GM20000 (cell line): ENCODE measurements around the gene RNF31.

Source experiments
- DNase-seq: peaks from one replicate; pipeline ENCODE4 v3.0.0; 2012; ENCODE audit warnings: low spot score
- TF ChIP-seq, protein P1 (sequence below): IDR thresholded peaks from 2 replicates; pipeline ENCODE4 v1.5.1; 2012; ENCODE audit warnings: mild to moderate bottlenecking, control low read depth; ENCODE audit errors: extremely low read depth, missing control alignments

The RNF31 gene

DNA sequence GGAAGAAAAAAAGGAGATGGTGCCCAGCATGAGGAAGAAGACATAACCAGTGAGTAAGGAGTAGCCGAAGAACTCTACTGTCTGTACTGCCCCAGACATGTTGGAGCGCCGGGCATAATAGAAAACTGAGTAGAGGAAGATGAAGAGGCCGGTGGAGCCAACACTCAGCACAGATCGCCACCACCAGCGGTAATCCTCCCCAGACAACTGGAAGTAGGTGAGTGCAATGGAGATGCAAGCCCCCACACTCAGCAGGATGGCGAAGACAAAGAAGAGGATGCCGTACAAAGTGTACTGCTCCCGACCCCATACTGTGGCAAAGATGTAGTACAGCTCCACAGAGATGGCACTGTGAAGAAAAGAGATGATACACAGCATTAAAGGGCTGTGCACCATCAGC is 42.2 kb downstream of the RNF31 start:
- TF ChIP-seq, protein P1, sequence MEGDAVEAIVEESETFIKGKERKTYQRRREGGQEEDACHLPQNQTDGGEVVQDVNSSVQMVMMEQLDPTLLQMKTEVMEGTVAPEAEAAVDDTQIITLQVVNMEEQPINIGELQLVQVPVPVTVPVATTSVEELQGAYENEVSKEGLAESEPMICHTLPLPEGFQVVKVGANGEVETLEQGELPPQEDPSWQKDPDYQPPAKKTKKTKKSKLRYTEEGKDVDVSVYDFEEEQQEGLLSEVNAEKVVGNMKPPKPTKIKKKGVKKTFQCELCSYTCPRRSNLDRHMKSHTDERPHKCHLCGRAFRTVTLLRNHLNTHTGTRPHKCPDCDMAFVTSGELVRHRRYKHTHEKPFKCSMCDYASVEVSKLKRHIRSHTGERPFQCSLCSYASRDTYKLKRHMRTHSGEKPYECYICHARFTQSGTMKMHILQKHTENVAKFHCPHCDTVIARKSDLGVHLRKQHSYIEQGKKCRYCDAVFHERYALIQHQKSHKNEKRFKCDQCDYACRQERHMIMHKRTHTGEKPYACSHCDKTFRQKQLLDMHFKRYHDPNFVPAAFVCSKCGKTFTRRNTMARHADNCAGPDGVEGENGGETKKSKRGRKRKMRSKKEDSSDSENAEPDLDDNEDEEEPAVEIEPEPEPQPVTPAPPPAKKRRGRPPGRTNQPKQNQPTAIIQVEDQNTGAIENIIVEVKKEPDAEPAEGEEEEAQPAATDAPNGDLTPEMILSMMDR, result no peak
- DNase-seq, result no peak

GRCh38 chr14:24190416-24190815 is 43.1 kb downstream of the RNF31 start:
- DNase-seq, result no peak
- TF ChIP-seq, protein P1, result no peak

- TF ChIP-seq, protein P1, result no peak
These were observed 45.6 kb downstream of the RNF31 start for GRCh38 chr14:24192933-24193332.

GRCh38 chr14:24194186-24194872 is 47.0 kb downstream of the RNF31 start:
- TF ChIP-seq, protein P1, result no peak
- DNase-seq, result no peak

More at GRCh38 chr14:24192933-24193332, 45.6 kb downstream of the RNF31 start:
- DNase-seq, result no peak

DNA sequence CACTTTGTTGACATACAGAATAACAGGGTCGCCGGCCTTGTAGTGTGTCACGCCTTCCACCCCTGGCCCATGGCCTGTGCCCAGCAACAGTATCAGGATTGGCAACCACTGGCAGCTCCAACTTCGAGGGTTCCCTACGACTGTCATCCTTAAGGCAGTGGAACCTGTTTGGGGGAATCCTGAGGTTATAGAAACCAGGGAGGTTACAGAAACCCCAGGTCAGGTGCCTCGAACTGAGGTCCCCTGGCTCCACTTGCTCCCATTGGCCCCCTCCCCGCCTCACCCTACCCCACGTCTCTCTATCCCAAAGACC is 47.5 kb downstream of the RNF31 start:
- TF ChIP-seq, protein P1, result no peak
- DNase-seq, result no peak

- peak; percentile 94 for DNase-seq
- TF ChIP-seq, protein P1, result no peak
These were observed 48.1 kb downstream of the RNF31 start, which contains the start of gene TM9SF1 for GRCh38 chr14:24195186-24196070. Gene TM9SF1 (minus strand): TSS chr14:24195441. CDS start chr14:24195019, 422 bp downstream.
